Astrocyte (in vitro differentiated cells and primary cell): Measurements from ENCODE around the gene SMTN.

Experiments used
- CTCF ChIP-seq: IDR thresholded peaks from 2 replicates; pipeline ENCODE4 v1.5.1; 2011; ENCODE audit warnings: low read depth, mild to moderate bottlenecking, inconsistent platforms, low read length, moderate library complexity; ENCODE audit not compliant: insufficient read depth
- EZH2 ChIP-seq: IDR thresholded peaks from 2 replicates; pipeline ENCODE4 v1.6.1; 2012; ENCODE audit warnings: mild to moderate bottlenecking, low read length, inconsistent platforms; ENCODE audit not compliant: insufficient read depth

- TF ChIP-seq CTCF (no peak), EZH2 (no peak)
These were observed 55.0 kb downstream of the SMTN start for GRCh38 chr22:31136155-31136554.
